Fibroblast of upper back skin (primary cell): ENCODE results near the gene SEMA4B.
"Not testable (repeated sequence)": the region's sequence is repeated elsewhere in the genome, so short reads cannot be mapped to it uniquely, and the experiment has no call there.

Source experiments
- DNase-seq: peaks from one replicate; pipeline ENCODE4 v3.0.0-alpha.2; 2013

Gene SEMA4B

DNA sequence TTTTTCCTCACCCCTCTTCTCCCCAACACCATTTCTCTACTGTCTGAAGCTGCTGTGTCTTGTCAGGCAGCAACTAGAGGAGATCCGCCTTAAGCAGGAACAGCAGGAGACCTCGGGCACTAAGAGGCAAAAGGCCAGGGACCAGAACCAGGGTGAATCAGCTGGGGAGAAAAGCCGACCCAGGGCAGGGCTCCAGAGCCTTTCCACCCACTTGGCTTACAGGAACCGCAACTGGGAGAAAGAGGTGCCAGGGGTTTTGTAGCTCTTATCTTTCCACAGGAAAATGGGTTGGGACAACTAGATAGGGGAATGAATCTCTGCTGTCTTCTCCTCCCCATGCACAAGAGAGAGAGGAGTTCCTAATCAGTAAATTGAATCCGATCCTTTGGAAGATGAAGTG, 61.3 kb downstream of the SEMA4B start:
- DNase-seq, result no peak

GRCh38 chr15:90264671-90265070, 63.5 kb downstream of the SEMA4B start:
- no peak for DNase-seq

DNA sequence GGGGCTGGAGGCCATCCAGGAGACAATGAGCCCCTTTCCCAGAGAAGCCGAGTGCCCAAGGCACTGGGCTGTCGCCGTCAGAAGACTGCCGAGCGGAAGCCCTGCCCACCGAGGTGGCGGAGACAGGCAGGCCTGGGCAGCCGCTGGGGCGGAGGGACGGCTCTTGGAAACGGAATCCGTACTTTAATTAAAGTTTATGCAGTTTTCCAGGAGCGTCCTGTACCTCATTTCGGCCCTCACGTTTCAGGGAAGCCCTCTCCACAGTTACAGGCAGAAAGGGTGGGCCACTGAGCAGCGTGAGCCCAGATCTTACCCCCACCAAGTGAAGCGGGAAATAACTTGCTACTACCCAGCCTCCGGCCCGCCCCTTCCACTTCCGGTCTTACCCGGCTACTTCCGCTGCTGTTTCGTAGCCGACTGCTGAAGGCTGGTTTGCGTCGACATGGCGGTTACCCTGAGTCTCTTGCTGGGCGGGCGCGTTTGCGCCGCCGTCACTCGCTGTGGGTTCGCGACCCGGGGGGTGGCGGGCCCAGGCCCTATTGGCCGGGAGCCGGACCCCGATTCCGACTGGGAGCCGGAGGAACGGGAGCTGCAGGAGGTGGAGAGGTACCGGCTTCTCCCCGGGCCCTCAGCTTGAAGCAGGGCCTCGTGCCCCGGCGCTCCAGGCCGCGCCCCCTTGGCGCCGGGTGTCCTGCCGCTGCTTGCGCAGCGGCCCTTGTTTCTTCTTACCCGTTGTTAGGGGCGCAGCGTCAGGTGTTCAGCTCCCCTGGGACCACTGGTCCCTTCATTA, 64.3 kb downstream of the SEMA4B start, which contains the start of gene NGRN:
NGRN (plus strand) TSS at position 402 of the 790 bp plus-strand sequence; CDS start at position 443, 41 bp downstream.
- DNase-seq, result peak; percentile 87

DNA sequence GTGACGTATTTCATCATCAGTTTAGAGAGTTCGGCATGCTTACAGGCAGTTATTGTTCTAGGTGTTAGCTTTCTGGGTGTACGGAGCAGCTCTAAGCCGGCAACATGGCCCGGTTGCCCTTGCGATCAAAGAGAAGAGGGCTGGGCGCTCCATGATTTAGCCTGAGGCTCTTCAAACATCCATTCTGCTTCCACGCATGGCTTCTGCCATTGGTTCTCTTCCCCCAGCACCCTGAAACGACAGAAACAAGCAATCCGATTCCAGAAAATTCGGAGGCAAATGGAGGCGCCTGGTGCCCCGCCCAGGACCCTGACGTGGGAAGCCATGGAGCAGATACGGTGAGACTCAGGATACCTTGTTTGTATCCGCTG, 64.9 kb downstream of the SEMA4B start:
- DNase-seq, result peak; percentile 29

GRCh38 chr15:90266485-90266884, 65.4 kb downstream of the SEMA4B start:
- DNase-seq, result peak; percentile 23

DNA sequence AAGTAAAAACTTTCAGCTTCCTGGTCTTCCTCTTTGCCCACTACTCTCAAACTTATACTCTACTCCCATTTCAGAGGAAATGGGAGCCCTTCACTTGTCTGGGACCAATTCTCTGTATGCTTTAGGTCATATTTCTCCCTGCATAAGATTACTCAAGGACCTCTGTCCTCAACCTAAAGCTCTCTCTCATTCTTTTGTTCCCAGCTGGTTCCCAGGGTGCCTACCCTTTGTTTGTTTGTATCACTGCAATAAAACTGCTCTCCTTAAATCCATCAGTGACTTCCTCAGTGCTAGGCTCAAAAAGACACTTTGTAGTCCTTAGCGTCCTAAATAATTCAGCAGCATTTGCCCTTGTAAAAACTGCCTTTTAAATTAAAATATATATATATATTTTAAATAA, 67.3 kb downstream of the SEMA4B start:
- DNase-seq, result no peak

GRCh38 chr15:90270502-90271150, 69.5 kb downstream of the SEMA4B start:
- DNase-seq, result no peak

DNA sequence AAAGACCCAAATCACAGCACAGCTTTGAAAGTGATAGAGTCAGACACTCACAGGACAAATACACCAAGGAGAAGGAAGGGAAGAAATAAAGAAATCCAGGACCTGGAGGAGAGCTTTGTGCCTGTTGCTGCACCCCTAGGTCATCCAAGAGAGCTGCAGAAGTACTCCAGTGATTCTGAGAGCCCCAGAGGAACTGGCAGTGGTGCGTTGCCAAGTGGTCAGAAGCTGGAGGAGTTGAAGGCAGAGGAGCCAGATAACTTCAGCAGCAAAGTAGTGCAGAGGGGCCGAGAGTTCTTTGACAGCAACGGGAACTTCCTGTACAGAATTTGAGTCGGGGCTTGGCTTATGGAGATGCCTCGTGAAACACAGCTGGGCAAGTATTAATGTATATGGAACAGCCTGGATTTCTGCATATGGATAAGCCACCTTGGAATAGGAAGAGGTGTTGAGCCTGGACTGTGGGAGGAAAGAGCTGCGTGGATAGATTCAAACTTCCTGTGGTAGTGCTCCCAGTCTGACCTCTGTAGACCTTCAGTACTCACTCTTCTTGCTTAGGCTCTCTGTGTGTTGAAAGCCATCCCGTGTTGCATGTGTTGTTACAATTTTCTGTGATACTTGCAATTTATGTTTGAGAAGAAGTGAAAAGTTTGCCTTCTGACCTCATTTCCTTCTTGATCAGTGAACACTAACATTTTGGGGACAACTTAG, 70.5 kb downstream of the SEMA4B start:
- DNase-seq, result no peak

- DNase-seq, result not testable (repeated sequence)
Observed at GRCh38 chr15:90278467-90278866, 77.3 kb downstream of the SEMA4B start.
